IPS-18c (cell line): ENCODE data around the gene ADCYAP1R1.

Experiments used
- H3K4me3 ChIP-seq: 2 replicates; pipeline ENCODE4 v1.7.0; 2013; ENCODE audit warnings: low read depth, mild to moderate bottlenecking, low read length, moderate library complexity; ENCODE audit not compliant: insufficient read depth
- H3K9me3 ChIP-seq: one replicate; pipeline ENCODE4 v1.6.1; 2013; ENCODE audit warnings: mild to moderate bottlenecking, low read length, moderate library complexity; ENCODE audit not compliant: control insufficient read depth, insufficient read depth

ADCYAP1R1 gene

GRCh38 chr7:31058688-31059087 lies 6.6 kb downstream of the ADCYAP1R1 start:
- Histone ChIP-seq H3K4me3 (no peak overlapping the region), H3K9me3 (no peaks in the 10 kb centered on the region)

DNA sequence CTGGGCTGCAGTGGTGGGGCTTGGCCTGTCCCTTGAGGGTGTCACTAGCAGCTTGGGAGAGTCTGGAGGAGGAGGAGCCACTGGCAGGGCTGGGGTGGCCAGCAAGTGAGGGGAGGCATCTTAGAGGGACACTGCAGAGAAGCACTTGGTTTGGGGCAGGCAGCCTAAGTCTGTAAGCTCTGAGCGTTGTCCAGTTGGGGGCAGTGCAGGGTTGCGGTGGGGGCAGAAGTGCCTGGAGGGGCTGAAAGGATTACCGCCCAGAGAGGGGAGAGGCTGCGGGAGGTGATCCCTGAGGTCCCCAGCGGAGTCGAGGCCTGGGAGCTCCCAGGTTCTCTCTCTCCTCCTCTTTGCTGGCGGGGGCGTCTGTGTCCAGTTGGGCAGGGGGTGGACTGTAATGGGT lies 7.4 kb downstream of the ADCYAP1R1 start:
- Histone ChIP-seq H3K9me3 (no peaks in the 10 kb centered on the region), H3K4me3 (no peak overlapping the region)

DNA sequence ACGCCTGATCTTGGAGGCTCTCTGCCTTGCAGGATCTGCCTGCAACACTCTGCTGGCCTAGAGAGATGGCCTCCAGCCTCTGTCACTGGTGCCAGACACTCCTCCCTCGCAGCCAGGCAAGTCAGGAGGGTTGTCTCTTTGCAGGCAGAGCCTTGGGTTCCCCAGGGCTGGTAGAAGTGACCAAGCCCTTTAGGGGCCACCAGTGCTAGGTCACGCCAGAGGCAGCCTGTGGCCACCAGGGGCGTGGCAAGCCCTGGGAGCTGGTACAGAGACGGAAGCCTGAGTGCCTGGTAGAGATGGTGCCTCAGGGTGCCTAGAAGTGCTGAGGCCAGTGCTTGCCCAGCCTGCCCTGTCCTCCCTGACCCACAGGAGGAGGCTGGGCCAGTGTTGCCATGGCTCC lies 9.1 kb downstream of the ADCYAP1R1 start:
- Histone ChIP-seq H3K4me3 (no peak overlapping the region), H3K9me3 (no peaks in the 10 kb centered on the region)

GRCh38 chr7:31062746-31063435 lies 10.8 kb downstream of the ADCYAP1R1 start:
- H3K4me3 ChIP-seq = no peak overlapping the region
- H3K9me3 ChIP-seq = no peaks in the 10 kb centered on the region

- H3K4me3 ChIP-seq = no peak overlapping the region
These were observed 13.0 kb downstream of the ADCYAP1R1 start for GRCh38 chr7:31065021-31065593.

DNA sequence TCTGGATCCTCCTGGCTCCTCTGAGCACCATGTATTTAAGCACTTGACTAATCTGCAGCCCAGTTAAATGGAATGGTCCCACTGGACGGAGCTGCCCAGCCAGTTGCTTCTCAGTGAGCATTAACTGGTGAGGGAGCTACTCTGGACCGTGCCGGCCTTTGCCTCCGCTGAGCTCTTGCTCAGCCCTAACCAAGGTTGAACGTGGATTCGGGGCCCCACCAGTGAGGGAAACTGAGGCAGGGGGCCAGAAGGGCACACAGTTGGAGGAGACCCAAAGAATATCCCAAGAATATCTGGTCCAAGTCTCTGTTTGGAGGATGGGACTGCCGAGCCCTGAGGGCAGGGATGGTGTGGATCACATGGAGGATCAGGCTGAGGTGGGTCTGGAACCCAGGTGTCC lies 13.7 kb downstream of the ADCYAP1R1 start:
- no peak overlapping the region for H3K4me3 ChIP-seq
- no peaks in the 10 kb centered on the region for H3K9me3 ChIP-seq

More at GRCh38 chr7:31065021-31065593, 13.0 kb downstream of the ADCYAP1R1 start:
- no peaks in the 10 kb centered on the region for H3K9me3 ChIP-seq

DNA sequence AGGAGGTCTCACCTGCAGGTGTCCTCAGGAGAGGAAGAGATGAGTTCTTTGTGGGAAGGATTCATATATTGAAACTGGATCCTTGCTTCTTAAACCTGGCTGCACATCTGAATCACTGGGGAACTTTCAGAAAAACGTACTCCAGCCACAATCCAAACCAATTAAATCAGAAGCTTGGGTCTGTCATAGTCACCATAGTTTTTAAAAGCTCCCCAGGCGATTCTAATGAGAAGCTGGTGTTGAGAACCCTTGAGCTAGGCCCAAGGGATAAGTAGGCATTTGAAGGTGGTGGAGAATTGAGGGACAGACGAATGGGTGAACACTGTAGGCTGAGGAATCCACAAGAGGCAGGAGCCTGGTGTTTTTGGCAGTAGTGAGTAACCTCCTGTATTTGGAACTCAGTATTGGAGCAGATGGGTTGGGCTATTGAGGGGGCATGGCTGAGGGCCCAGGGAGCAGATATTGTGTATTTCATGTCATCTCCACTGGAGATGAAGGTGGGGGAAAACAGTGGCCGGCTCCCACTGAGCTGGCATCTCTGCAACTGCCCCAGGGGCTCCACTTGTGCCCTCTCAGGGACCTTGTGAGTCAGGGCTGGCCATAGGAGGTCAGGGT lies 14.5 kb downstream of the ADCYAP1R1 start:
- no peak overlapping the region for H3K4me3 ChIP-seq
- H3K9me3 ChIP-seq = no peaks in the 10 kb centered on the region

DNA sequence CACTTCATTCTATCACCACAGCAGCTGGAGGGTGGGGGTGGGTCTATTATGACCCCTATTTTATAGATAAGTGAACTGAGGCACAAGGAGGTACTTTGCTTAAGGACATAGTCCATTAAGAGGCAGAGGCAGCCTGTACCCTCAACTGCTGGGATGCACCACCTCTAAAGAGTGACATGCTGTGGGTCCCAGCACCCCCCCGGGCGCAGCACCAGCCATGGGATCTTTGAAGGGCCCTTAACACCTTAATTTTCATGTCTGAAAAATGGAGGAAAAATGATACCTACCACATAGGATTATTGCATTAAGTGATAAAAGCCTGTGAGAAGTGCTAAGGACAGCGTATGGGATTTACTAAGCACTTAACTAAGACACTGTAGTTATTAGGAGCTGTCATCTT lies 15.4 kb downstream of the ADCYAP1R1 start:
- no peaks in the 10 kb centered on the region for H3K9me3 ChIP-seq

GRCh38 chr7:31068006-31068675 lies 16.0 kb downstream of the ADCYAP1R1 start:
- no peaks in the 10 kb centered on the region for H3K9me3 ChIP-seq
- H3K4me3 ChIP-seq = no peak overlapping the region

More for the DNA sequence above, 15.4 kb downstream of the ADCYAP1R1 start:
- H3K4me3 ChIP-seq = no peak overlapping the region

- Histone ChIP-seq H3K9me3 (no peaks in the 10 kb centered on the region), H3K4me3 (no peak overlapping the region)
These were observed 17.9 kb downstream of the ADCYAP1R1 start for GRCh38 chr7:31069860-31070555.

- Histone ChIP-seq H3K9me3 (no peaks in the 10 kb centered on the region), H3K4me3 (no peak overlapping the region)
These were observed 19.0 kb downstream of the ADCYAP1R1 start for GRCh38 chr7:31070991-31071644.

- no peaks in the 10 kb centered on the region for H3K9me3 ChIP-seq
- no peak overlapping the region for H3K4me3 ChIP-seq
These were observed 19.5 kb downstream of the ADCYAP1R1 start for GRCh38 chr7:31071645-31072029.

DNA sequence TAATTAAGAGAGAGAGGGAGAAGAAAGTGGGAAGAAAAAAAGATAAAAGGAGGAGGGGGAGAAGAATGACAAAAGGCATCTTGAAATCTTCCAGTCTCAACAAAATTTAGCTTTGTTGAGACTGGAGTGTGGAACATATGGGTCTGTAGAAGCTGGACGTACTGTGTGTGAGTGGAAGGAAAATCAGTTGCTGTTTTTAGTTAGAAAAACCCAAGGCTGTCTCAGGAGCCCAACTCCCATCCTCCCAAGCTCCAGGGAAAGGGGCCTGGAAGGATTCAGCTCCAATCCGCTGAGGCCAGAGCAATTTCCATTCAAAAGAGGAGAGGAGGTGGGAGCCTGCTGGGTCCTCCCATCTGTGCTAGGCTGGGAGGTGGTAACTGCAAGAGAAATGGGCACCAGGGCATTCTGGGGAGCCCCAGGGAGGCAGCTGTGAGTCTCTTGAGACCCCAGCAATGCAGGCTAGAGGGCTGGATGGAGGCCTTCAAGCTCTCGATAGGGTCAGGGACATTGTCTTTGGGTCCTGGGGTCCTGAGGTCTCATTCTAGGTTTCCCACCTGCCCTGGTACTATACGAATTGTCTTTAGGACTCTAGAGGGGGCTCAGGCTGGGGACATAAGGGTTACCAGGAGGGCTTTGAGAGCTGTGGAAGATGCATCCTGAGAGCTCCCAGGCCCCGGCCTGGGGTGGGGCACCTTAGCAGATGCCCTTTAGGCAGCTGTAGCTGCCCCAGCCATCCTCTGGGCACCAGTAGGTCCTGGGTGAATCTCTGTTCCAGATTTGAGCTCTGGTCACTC lies 21.4 kb downstream of the ADCYAP1R1 start:
- Histone ChIP-seq H3K4me3 (no peak overlapping the region), H3K9me3 (no peaks in the 10 kb centered on the region)

GRCh38 chr7:31074120-31074383 lies 21.9 kb downstream of the ADCYAP1R1 start:
- Histone ChIP-seq H3K9me3 (no peaks in the 10 kb centered on the region), H3K4me3 (no peak overlapping the region)

- Histone ChIP-seq H3K9me3 (no peaks in the 10 kb centered on the region), H3K4me3 (no peak overlapping the region)
These were observed 22.4 kb downstream of the ADCYAP1R1 start for GRCh38 chr7:31074403-31075085.

DNA sequence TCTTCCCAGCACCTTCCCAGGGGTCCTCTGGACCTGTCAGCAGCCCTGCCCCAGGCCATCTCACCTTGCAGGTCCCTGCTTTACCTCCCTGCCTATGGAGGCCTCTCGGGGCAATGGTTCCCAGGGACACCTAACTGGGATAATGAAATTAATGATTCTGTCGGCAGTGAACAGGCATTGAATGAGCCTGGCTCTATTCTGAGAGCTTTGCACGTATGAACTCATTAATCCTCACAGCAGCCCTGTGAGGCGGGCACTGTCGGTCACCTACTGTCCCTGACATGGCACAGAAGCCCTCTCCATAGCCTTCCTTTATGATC lies 22.9 kb downstream of the ADCYAP1R1 start:
- Histone ChIP-seq H3K4me3 (no peak overlapping the region), H3K9me3 (no peaks in the 10 kb centered on the region)
